Retinal pigment epithelial cell (primary cell): ENCODE results near the gene HPCAL1.

ENCODE experiments used
- DNase-seq: peaks from one replicate; pipeline ENCODE4 v3.0.0-alpha.2; 2010; ENCODE audit warnings: low read depth
- H3K4me3 ChIP-seq: 2 replicates; pipeline ENCODE4 v1.5.1; 2011; ENCODE audit warnings: mild to moderate bottlenecking, low read length, control low read depth, moderate library complexity
- CTCF ChIP-seq: conservative IDR thresholded peaks from 2 replicates; pipeline ENCODE4 v1.5.1; 2011; ENCODE audit warnings: low read depth, low read length, control low read depth, inconsistent platforms

HPCAL1 gene

GRCh38 chr2:10432311-10433181 lies 129.8 kb downstream of the HPCAL1 start:
- TF ChIP-seq CTCF, result no peak
- H3K4me3 ChIP-seq, result peak overlapping the region; percentile 48
- no peak for DNase-seq

- H3K4me3 ChIP-seq, result no peak overlapping the region
- TF ChIP-seq CTCF, result no peak
- DNase-seq, result no peak
Observed at GRCh38 chr2:10433264-10433946, 130.7 kb downstream of the HPCAL1 start.

GRCh38 chr2:10433947-10434885 lies 131.5 kb downstream of the HPCAL1 start:
- no peak for TF ChIP-seq CTCF
- no peak overlapping the region for H3K4me3 ChIP-seq
- DNase-seq, result no peak

GRCh38 chr2:10434886-10435819 lies 132.4 kb downstream of the HPCAL1 start:
- TF ChIP-seq CTCF, result peak; percentile 98
- H3K4me3 ChIP-seq, result no peak overlapping the region
- DNase-seq, result no peak

- no peak overlapping the region for H3K4me3 ChIP-seq
- DNase-seq, result no peak
- TF ChIP-seq CTCF, result no peak
Observed at GRCh38 chr2:10435820-10436204, 133.1 kb downstream of the HPCAL1 start.

GRCh38 chr2:10436583-10437110 lies 133.9 kb downstream of the HPCAL1 start:
- no peak for DNase-seq
- no peak for TF ChIP-seq CTCF

More at GRCh38 chr2:10436583-10437110, 133.9 kb downstream of the HPCAL1 start:
- H3K4me3 ChIP-seq, result no peak overlapping the region
